SHP77 treated with DMSO at 0.1 percent for 48 hours (cell line): ENCODE results near the gene PHACTR4.
"Not testable (repeated sequence)": the region's sequence is repeated elsewhere in the genome, so short reads cannot be mapped to it uniquely, and the experiment has no call there.

Source experiments
- DNase-seq: peaks from one replicate; lab custom pipeline; 2025; lab: John Stamatoyannopoulos, UW

PHACTR4 gene

GRCh38 chr1:28525002-28525642, 155.6 kb downstream of the PHACTR4 start:
- DNase-seq, result not testable (repeated sequence)

- DNase-seq, result no peak
Observed at GRCh38 chr1:28526886-28527285, 157.3 kb downstream of the PHACTR4 start.

- DNase-seq, result no peak
Observed at GRCh38 chr1:28530456-28530855, 160.9 kb downstream of the PHACTR4 start.

- no peak for DNase-seq
Observed at GRCh38 chr1:28534671-28535070, 165.1 kb downstream of the PHACTR4 start.

- no peak for DNase-seq
Observed at GRCh38 chr1:28535180-28535579, 165.6 kb downstream of the PHACTR4 start.

- no peak for DNase-seq
Observed at GRCh38 chr1:28537457-28538199, 168.1 kb downstream of the PHACTR4 start.

- DNase-seq, result no peak
Observed at GRCh38 chr1:28538286-28538685, 168.7 kb downstream of the PHACTR4 start.

- no peak for DNase-seq
Observed at GRCh38 chr1:28540651-28541050, 171.1 kb downstream of the PHACTR4 start.

- DNase-seq, result not testable (repeated sequence)
Observed at GRCh38 chr1:28541414-28542015, 172.0 kb downstream of the PHACTR4 start.

GRCh38 chr1:28545246-28545628, 175.7 kb downstream of the PHACTR4 start:
- no peak for DNase-seq

- no peak for DNase-seq
Observed at GRCh38 chr1:28548318-28548717, 178.8 kb downstream of the PHACTR4 start.
